Measurements from ENCODE around the gene IMPDH1.

- TF ChIP-seq CTCF (IDR thresholded peaks at IDR 0.05) (no peak), POLR2AphosphoS5 (IDR thresholded peaks at IDR 0.05) (no peak), POLR2A (IDR thresholded peaks at IDR 0.05; ENCODE audit: low read depth) (no peak), EP300 (IDR thresholded peaks at IDR 0.05) (no peak)
Measured at GRCh38 chr7:128365432-128365831, 44.4 kb downstream of the IMPDH1 start.

Measured in esophagus muscularis mucosa (tissue), 4 donors.